WI38 (cell line): Measurements from ENCODE around the gene RNF169.

Source experiments
- H3K4me3 ChIP-seq: 2 replicates; pipeline ENCODE4 v1.5.1; 2011; ENCODE audit warnings: low read depth, mild to moderate bottlenecking, control low read depth, low read length
- TF ChIP-seq, protein P1 (sequence below): IDR thresholded peaks from 2 replicates; pipeline ENCODE4 v1.5.1; 2012; ENCODE audit warnings: low read depth, mild to moderate bottlenecking, control low read depth, low read length

The RNF169 gene

DNA sequence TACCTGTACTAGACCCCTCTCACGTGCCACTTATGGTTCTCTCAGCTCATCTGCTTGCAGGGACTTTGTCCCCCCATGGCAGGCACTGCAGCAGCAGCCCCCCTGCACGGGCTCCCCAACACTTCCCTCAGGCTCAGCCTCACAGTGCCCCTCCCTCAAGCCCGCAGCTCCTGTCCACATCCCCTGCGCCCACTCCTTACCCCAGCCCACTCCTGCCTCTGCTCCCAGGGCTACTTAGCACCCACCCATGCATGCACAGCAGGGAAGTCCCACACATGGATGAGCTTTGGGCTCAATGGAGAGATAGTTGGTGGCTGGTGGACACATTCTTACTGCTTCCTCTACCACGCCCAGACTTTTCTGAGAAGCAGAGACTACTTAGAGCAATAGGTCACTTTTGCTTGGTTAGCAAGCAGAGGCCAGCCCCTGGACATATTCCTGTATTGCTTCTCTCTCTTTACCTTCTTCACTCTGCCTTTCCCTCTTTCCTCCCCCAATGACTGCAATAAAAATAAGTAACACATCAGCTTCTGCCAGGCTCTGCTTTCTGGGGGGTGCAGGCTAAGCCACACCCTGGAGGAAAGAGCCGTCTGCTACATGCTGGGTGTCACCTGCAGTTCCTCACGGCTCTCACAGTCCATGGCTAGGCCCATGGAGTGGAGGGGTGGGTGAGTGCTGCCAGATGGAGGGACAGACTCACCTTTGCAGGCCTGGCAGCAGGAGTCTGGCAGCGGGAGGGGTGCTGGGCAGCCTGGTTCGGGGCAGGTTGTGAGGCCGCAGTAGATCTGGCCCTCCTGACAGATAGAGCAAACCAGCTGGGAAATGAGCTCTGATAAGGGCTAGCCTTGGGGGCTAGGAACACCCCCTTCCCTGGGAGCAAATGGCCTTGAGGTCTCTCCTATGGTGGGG is 40.8 kb upstream of the RNF169 start:
- no peak overlapping the region for H3K4me3 ChIP-seq
- TF ChIP-seq, protein P1, sequence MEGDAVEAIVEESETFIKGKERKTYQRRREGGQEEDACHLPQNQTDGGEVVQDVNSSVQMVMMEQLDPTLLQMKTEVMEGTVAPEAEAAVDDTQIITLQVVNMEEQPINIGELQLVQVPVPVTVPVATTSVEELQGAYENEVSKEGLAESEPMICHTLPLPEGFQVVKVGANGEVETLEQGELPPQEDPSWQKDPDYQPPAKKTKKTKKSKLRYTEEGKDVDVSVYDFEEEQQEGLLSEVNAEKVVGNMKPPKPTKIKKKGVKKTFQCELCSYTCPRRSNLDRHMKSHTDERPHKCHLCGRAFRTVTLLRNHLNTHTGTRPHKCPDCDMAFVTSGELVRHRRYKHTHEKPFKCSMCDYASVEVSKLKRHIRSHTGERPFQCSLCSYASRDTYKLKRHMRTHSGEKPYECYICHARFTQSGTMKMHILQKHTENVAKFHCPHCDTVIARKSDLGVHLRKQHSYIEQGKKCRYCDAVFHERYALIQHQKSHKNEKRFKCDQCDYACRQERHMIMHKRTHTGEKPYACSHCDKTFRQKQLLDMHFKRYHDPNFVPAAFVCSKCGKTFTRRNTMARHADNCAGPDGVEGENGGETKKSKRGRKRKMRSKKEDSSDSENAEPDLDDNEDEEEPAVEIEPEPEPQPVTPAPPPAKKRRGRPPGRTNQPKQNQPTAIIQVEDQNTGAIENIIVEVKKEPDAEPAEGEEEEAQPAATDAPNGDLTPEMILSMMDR, result no peak

DNA sequence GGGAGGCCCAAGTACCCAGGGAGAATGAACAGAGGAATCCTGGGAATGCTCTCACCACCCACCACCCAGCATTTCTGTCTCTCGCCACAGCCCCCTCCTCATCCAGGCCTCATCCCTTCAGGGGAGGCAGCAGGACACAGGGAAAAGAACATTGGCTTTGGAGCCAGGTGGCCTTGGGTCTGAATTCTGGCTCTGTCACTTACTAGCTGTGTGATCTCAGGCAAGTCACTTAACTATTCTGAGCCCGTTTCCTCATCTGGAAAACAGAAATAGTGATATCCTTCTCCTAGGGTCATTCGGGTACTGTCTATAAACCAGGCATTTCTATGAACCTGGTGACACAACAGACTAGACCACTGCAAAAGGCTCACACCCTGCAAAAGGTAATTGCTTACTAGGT is 39.5 kb upstream of the RNF169 start:
- no peak overlapping the region for H3K4me3 ChIP-seq
- TF ChIP-seq, protein P1, result no peak

DNA sequence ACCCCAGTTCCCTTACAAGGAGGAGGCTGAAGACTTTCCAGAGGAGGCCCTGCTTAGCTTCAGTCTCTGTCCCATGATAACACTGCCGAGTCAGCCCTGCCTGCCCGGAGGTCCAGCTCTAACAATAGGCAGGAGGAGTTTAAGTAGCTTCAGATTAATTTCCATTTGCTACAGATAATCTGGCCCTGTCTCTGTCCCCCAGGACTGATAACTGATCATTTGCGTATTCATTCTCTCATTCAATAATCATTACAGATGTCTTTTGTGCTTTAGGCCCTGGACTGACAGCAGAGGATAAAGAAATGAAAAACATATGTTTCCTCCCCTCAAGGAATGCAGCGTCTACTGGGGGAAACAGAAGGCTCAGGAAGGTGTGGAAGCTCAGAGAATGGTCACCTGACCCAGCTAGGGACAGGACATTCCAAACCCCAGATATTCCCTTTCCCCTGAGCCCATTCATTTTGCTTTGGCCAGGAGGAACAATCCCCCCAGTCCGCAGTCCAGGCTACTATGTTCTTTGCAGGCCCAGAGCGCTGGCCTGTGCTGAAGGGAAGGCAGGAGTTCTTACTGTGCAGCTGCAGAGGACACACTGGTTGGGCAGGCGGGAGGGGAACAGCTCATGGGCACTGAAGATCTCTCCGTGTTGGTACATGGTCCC is 38.2 kb upstream of the RNF169 start:
- TF ChIP-seq, protein P1, result no peak
- no peak overlapping the region for H3K4me3 ChIP-seq

DNA sequence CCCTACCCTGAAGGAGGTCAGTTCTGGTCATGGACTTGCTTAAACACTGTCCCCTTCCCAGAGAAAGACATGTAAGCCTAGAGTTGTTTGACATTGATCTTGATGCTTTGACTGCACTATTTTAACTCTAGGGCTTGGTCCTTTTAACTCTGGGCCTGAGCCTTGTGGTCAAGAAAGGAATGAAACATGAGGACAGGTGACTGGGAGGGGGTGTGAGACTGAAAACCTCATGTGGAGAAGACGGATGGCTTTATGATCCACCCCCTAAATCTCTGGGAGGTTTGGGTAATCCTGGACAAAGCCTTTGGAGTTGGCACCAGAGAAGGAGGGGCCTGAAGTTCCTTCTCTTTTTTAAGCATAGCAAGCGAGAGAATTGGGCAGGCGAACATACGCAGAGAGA is 35.0 kb upstream of the RNF169 start:
- no peak overlapping the region for H3K4me3 ChIP-seq
- TF ChIP-seq, protein P1, result no peak

DNA sequence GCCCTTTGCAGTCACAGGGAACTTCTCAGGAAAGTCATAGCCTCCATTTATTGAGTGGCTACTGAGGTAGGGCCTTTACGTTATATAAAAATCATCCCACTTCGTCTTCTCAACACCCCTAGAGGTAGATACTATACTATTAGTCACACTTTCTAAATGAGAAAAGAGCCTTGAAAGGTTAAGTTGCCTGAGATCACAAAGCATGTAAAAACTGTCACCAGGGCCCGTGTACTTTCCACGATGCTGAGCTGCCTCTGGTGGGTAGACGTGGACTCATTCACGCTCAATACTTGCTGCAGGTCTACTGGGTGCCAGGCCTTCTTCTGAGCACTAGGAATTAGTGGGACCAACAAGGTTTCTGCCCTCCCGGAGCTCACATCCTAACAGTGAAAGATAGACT is 33.7 kb upstream of the RNF169 start:
- TF ChIP-seq, protein P1, result no peak
- no peak overlapping the region for H3K4me3 ChIP-seq

DNA sequence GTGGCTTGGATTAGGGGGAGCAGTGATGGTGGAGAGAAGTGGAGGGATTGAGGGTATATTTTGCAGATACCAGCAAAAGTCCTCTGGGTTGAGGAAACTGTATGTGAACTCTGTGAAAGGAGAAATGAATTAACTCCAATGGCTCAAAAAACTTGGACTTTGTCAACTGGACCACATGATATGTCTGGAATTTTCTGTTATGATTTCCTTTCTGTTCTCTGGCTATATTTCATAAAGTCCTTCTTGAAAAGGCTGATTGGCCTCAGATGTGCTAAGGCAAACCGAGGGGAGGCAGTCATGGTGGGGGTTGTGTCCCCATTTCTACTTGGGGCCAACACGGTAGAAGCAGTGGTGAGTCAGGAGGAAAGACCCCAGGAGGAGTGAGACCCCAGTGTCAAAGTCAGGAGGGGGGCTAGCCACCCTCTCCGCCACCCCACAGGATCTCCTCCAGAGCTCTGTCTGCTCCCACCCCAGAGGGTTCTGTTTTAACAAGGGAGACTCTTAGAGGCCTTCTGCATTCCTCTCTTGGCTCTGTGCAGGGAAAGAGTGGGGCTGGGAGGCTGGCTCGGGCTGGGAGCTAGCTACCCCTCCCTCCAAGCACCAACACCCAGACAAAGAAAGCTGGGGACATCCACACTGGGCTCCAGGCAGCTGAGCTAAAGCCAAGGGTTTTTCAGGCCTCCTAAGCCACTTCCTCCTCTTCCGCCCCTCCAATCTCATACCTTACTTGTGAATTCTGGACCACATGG is 31.3 kb upstream of the RNF169 start:
- TF ChIP-seq, protein P1, result no peak
- no peak overlapping the region for H3K4me3 ChIP-seq
